Measurements from ENCODE around the gene MUC4.
"Not testable (repeated sequence)": the region's sequence is repeated elsewhere in the genome, so short reads cannot be mapped to it uniquely, and the experiment has no call there.

The MUC4 gene

DNA sequence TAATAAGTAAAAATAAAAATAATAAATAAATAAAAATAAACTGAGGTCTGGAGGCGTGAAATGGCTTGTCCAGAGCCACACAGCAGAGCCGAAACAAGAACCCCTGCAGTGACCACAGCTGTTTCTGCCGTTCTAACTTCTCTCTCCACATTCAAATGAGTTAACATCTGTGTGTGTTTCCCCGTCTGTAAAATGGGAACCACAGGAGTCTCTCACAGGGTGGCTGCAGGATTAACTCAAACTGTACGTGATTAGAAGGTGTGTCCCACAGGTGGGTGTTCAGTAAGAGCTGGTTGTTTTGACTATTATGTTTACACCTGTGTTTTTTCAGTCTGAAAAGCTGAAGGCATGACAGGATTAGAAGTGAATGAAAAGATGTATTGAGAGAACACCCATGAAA lies 27.0 kb upstream of the MUC4 start:
- DNase-seq (ENCODE audit: low read depth), result no peak

DNA sequence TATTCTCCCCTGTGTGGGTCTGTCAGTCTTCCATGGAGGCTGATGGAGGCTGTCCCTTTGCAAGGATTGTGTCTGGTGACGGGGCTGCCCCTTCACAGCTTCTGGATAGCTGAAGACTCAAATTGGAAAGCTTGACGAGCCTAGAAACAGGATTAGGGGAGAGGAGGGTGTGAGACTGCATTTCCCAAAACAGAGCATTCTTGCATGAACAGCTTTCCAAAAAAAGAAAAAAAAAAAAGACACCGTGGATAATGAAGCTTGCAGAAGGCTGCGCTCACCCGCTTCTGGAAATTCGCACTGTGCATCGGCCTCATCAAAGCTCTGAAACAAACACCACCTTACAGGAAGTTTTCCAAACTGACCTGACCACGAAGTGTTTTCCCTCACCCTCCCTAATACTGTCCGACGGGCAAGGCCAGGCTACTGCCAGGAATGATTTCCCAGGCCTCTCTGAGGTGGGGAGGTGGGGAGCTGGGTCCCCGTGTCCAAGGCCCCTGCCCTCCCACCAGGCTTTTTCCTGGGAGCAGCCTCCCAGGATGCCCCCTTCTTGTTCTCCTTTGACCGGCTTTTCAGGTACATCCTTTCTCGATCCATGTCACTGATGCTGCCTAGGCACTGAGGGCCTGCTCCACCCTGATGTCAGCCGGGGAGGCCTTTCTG lies 24.9 kb upstream of the MUC4 start:
- DNase-seq (ENCODE audit: low read depth), result no peak

DNA sequence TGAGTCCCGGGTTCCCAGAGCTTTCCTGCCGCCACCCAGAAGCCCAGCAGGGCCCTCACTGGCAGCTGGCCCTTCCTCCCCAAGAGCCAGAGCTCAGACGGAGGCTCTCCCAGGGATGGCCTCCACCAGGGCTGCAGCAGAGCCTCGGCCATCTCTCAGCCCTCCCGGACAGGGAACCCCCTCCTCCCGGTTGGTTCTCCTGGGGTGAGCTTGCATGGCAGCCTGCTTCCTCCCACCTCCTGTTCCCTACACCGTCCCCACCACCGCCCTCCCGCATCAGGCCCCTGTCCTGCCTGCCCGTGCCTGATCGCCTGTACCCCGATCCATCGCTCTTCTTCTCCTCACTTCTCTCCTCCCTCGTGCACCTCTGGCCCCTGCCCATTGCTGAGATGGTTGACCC lies 24.1 kb upstream of the MUC4 start:
- DNase-seq (ENCODE audit: low read depth), result no peak

DNA sequence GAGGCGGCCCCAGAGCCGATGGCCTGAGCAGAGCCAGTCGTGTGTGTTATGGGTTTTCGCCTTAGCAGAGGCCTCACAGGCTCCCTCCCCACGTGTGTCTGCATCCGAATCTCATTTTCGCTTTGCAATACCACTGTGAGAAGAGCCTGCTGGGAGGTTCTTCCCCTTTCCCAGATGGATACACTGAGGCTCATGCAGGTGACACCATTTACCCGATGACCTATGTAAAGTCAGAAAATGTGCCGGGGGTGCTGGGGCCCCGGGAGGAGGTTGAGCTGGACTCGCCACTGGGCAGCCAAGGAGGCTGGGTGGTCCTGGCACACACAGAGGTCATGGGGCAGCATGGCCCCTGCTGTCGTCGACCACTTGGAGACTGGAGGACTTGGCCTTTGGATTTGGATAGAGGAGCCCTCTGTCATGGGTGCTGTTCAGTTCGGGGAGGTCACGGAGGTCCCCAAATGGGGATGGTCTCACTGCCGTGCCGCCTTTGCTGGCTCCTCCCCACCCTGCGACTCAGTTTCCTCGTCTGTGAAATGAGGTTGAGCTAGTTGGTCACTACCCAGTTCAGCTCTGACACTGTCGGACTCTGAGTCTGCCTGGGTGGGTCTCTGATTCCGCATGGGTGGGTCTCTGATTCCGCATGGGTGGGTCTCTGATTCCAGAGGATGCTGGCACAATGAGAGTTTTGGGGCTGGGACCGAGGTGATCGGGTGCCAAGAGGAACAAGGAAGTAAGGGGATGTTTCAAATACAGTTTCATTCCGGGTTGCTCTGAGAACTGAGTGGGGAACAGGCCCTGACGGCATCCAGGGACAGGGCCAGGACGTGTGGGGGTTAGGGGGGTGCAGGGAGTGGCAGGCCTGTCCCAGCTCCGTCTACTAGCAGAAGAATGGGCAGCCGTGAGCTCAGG lies 23.2 kb upstream of the MUC4 start:
- DNase-seq (ENCODE audit: low read depth), result no peak

DNA sequence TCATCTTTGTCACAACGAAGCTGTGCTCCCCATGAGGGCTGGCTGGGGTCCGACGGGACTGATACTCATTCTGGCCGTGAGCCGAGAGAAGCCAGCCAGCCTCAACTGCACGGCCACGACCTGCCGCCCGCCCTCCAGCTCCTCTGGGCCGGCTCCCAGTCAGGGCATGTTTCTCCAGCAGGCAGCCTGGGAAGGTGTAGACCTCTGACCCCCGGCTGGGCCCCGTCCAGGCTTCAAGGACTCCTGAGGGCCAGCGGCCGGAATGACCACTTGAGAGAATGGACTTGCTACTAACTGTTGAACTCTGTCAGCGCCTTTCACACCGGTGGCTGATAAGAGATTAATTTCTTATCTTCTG lies 18.1 kb upstream of the MUC4 start:
- no peak for DNase-seq (ENCODE audit: low read depth)

DNA sequence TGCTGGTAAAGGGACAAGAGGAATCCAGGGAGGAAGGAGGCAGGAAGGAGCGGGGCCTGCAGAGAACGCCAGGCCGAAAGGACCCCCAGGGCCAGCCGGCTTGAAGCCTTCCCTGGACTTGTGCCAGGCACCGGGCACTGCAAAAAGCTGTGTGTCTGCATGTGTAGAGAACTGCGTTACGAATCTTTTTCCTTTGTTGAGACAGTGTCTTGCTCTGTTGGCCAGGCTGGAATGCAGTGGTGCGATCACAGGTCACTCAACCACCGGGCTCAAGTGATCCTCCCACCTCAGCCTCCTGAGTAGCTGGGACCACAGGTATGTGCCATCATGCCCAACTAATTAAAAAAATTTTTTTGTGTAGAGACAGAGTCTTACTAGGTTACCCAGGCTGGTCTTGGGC lies 17.0 kb upstream of the MUC4 start:
- no peak for DNase-seq (ENCODE audit: low read depth)

DNA sequence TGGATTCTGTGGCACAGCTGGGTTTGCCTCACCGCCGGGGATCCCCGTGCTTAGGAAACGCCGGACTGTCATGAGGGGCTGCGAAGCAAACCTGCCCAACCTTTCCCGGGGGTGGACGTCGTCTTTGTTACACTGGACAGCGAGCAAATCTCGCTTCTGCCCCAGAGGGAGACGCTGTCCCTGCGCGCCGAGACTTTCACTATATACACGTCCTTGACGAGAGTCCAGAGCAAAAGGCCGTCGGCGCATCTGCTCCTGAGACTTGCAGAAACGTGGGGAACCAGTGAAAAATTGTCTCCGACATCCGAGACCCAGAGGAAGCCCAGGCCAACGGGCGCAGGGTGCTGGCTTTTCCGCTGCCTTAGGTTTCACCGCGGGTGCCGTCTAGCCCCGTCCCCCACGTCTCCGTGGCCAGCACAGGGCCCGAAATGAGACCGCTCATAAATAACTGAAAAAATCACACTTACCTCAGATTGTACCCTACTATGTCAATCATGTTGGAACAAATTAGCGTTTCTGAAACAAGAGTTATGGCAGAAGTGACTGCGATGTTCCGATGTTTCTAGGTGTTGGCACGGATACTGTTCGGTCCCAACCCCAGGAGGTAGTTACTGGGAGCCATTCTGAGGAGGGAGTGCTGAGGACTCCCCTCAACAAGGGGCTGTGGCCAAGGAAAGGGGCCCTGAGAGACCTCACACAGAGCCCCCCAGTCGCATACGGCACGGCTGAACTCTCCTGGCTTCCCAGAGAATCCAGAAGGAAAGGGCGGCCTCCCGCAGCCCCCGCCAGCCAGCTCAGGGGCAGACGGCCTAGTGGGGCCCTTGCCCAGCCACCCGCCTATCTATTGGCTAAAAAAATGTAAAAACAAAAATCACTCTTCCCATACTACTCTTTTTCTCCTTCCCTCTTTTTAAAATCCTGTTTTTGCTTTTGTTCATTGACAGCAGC lies 14.4 kb upstream of the MUC4 start:
- no peak for DNase-seq (ENCODE audit: low read depth)

DNA sequence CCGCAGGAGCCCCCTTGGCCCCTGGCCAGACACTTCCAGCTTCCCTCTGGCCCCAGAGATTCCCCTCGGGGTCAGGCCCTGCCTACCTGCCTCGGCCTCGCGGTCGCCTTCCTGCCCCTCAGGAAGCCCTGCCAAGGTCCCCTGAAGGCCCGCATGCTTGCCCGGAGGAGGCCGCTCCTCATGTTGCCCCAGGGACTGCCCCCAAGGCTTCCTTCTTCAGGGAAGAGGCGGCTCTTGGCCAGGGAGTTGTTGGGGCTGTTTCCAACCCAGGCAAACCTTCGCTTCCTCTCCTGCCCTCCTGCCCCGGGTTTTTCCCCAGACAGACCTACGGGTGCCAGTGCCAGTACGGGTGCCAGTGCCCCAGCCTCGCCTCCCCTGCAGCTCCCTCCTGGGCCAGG lies 13.5 kb upstream of the MUC4 start:
- no peak for DNase-seq (ENCODE audit: low read depth)

DNA sequence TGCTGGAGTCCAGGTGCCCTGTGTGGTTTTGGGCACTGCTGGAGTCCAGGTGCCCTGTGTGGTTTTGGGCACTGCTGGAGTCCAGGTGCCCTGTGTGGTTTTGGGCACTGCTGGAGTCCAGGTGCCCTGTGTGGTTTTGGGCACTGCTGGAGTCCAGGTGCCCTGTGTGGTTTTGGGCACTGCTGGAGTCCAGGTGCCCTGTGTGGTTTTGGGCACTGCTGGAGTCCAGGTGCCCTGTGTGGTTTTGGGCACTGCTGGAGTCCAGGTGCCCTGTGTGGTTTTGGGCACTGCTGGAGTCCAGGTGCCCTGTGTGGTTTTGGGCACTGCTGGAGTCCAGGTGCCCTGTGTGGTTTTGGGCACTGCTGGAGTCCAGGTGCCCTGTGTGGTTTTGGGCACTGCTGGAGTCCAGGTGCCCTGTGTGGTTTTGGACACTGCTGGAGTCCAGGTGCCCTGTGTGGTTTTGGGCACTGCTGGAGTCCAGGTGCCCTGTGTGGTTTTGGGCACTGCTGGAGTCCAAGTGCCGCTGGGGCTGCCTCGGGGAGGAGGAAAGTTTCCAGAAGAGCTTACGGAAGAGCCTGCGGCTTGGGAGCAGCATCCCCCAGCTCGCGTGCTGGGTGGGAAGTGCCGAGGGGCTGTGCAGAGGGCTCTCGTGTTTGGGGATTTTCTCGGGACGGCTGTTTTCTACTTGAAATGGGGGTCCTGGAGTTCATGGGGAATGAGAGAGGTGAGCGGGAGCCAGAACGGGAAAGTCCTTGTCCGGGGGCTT lies 12.9 kb upstream of the MUC4 start:
- not testable (repeated sequence) for DNase-seq (ENCODE audit: low read depth)

DNA sequence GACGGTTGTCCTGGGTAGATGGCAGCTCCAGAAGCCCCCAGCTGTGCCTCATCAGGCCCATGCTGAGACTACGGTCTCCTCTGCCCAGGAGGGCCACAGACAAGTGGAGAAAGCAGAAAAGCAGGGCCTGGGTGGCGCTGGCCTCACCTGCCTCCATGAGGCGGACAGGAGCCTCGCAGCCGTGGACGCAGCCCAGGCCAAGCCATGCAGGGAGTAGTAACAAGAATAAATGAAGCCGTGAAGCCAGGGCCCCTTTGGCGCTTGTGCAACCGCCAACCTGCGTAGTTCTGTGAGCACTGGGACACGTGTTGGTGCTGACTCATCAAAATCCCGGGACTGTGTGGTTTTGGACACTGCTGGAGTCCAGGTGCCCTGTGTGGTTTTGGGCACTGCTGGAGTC lies 12.3 kb upstream of the MUC4 start:
- no peak for DNase-seq (ENCODE audit: low read depth)

DNA sequence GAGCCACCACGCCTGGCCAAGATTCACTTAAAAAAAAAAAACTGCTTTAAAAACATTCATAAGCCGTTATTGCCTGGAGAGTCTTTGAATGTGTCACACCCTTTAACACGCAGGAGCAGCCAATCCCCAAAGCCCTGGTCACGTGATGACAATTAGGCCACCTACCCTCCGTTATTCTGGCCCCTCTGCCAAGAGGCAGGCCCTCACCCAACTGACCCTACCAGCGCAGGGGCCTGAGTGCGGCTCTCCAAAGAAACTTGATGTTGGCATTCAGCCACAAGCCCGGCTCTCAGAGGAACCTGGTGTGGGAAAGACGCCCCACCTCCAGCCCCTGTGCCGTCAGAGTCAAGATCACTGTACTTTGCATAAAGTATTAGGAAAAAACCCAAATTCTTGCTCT lies 11.6 kb upstream of the MUC4 start:
- no peak for DNase-seq (ENCODE audit: low read depth)

DNA sequence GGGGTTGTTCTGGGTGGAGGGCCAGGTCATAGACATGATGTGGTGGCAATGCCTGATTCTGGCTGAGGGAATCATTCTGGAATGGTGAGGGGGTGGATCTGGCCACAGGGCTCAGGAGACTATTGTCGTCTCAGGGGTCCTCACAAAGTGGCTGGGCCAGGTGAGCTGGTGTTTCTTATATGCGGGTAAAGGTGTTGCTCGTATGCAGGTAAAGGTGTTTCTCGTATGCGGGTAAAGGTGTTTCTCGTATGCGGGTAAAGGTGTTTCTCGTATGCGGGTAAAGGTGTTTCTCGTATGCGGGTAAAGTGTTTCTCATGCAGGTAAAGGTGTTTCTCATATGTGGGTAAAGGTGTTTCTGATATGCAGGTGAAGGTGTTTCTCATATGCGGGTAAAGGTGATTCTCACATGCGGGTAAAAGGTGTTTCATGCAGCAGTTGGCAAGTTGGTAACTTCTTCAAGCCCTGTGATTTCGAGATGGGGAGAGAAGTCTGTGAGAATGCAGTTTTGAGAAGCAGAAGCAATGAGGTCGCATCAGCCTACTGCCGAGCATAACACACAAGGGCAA lies 10.5 kb upstream of the MUC4 start:
- no peak for DNase-seq (ENCODE audit: low read depth)

DNA sequence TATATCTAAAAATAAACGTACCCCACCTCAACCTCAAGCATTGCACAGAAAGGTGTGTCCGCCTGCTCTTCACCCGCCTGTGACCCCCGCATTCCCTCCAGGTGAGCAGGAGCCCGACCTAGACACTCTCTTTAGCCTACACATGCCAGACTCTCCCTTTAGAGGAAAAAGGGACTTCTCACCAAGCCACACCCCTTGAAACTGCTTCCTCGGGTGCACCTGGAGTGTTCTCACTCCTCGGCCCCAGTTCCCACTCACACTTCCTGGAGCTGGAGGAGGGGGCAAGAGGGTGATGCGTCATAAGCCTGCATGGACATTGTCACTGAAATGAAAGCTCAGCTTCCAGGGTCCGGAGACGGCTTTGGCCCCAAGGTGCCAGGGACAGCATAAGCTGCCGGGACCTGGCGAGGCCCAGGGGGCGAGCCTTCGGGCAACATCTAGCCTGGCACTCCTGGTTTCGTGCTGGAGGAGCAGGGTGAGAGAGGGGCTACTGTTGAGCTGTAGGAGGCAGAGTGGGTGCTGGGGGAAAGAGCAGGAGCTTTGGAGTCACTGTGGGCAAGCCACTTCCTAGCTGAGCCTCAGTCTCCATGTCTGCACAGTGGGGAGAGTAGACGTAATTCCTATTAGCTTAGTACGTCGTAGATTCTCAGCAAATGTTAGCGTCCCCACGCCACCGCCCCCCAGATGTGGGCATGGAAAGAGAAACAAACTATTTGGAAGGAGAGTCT lies 9.8 kb upstream of the MUC4 start:
- DNase-seq (ENCODE audit: low read depth), result no peak

DNA sequence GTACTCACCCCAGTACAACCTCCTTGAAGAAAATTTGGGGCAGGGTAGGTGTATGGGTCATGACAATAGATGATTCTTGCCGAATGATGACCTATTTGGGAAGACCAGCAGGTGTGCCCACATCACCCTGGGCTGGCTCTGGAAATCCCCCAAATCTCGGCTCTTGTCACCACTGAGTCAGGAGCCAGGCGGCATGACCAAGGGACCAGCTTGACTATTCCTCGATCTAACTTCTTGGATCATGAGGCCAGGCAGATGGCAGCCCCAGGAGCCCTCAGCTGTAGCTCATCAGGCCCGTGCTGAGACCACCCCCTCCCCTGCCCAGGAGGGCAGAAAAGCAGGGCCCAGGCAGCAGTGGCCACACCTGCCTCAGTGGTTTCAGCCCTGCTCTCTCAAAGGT lies 9.2 kb upstream of the MUC4 start:
- DNase-seq (ENCODE audit: low read depth), result no peak

DNA sequence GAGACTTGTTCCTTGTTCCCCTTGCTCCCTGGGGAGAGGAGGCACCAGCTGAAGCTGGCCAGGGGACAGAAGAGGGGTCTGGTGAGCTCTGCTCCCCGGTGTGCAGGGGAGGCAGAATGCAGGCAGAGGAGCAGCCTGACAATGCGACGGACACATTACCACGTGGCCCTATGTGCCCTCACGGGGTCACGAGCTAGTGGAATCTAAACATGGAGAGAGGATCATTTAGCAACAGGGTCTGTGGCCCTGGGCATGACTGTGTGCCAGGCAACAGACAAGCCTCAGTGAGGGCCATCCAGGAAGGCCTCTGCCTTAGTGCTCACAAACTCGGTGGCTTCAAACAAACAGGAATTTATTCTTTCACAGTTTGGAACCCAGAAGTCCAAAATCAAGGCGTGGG lies 8.5 kb upstream of the MUC4 start:
- no peak for DNase-seq (ENCODE audit: low read depth)

DNA sequence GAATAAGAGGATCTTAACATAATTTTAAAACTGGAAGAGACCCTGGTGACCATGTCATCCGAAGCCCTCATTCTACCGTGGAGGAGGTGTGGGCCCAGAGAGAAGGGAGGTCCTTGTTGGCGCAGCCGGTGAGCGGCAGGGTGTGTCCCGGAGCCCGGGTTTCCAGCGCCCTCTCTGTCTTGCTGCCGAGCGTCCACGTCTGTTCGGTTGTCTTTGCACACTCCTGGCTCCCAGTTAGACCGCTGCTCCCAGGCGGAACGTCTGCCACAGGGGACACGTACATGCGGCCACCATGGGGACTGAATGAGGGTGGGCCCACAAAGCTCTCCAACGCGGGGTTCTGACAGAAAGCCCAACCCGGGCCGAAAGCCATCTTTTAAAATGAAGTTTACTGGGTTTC lies 6.6 kb upstream of the MUC4 start:
- DNase-seq (ENCODE audit: low read depth), result no peak

DNA sequence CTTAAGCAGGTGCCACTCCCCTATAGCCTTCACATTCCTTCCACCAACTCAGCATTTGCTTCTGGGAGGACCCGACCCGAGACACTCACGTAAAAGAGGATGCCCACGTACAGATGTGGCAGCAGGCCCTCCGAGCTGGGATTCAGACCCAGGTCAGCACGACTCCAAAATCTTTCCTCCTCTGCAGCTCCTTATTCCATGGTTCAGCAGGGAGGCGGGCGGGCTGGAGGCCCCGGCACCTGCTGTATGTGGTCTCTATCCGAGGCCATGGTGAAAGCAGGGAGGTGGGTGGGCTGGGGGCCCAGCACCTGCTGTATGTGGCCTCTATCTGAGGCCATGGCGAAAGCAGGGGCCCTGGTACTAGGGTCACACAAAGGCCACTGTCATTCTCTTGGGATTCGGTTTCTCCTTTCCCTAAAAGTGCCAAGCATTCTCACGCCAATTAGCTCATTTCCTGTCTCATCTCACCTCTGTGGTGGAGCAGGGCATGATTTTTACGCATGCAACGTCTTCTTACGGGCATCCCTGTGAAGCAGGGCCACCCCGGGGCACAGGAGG lies 5.9 kb upstream of the MUC4 start:
- no peak for DNase-seq (ENCODE audit: low read depth)

DNA sequence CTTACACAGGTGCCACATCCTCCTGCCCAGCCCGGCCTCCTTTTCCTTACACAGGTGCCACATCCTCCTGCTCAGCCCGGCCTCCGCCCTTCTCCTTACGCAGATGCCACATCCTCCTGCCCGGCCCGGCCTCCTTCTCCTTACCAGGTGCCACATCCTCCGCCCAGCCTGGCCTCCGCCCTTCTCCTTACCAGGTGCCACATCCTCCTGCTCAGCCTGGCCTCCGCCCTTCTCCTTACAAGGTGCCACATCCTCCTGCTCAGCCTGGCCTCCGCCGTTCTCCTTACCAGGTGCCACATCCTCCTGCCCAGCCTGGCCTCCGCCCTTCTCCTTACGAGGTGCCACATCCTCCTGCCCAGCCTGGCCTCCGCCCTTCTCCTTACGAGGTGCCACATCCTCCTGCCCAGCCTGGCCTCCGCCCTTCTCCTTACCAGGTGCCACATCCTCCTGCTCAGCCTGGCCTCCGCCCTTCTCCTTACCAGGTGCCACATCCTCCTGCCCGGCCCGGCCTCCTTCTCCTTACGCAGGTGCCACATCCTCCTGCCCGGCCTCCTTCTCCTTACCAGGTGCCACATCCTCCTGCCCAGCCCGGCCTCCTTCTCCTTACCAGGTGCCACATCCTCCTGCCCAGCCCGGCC lies 4.7 kb upstream of the MUC4 start:
- not testable (repeated sequence) for DNase-seq (ENCODE audit: low read depth)

DNA sequence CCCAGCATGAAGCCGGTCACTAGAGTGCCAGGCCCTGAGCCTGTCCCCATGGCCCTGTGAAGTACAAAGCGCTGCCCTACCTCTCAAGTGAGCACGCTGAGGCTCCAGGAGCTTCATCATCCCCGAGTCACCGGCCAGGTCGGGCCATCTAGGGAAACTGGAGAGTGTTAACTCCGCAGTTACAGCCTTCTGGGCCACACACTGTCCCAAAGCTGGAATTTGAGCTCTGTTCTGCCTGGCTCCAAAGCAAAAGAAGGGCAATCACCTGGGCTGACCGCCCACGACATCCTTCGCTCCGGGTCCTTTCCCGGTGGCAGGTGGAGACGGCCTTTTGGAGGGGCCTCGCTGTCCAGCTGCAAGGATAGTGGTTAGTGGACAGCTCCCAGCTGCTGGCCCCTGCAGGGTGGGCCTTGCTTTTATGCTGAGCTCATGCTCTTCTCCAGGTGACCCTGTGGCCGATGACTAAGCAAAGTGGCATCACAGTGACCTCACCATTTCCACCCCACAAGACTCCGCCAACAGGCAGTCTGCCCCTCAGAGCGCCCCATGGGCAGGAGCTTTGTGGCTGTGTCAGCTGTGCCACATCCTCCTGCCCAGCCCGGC lies 3.5 kb upstream of the MUC4 start:
- no peak for DNase-seq (ENCODE audit: low read depth)
